HUES6 (cell line): ENCODE data around the gene RAI14.
"Not testable (repeated sequence)": the region's sequence is repeated elsewhere in the genome, so short reads cannot be mapped to it uniquely, and the experiment has no call there.

Source experiments
- H3K27ac ChIP-seq: 2 replicates; pipeline ENCODE4 v1.7.0; 2013; ENCODE audit warnings: low read depth, mild to moderate bottlenecking, low read length, inconsistent platforms
- H3K27me3 ChIP-seq: 2 replicates; pipeline ENCODE4 v1.6.1; 2013; ENCODE audit warnings: low read length; ENCODE audit not compliant: control insufficient read depth, insufficient read depth
- H3K36me3 ChIP-seq: 2 replicates; pipeline ENCODE4 v1.6.1; 2013; ENCODE audit warnings: low read length; ENCODE audit not compliant: control insufficient read depth, insufficient read depth
- H3K4me1 ChIP-seq: 2 replicates; pipeline ENCODE4 v1.6.1; 2013; ENCODE audit warnings: low read length; ENCODE audit not compliant: control insufficient read depth, insufficient read depth
- H3K4me3 ChIP-seq: 2 replicates; pipeline ENCODE4 v1.5.1; 2013; ENCODE audit warnings: low read depth, low read length
- H3K9ac ChIP-seq: one replicate; pipeline ENCODE4 v1.6.1; 2013; ENCODE audit warnings: mild to moderate bottlenecking, low read length
- H3K9me3 ChIP-seq: 2 replicates; pipeline ENCODE4 v1.6.1; 2013; ENCODE audit warnings: low read depth, low read length; ENCODE audit not compliant: control insufficient read depth, insufficient read depth

Gene RAI14

GRCh38 chr5:34830827-34831226 lies 174.7 kb downstream of the RAI14 start:
- not testable (repeated sequence) for H3K9me3 ChIP-seq, H3K27me3 ChIP-seq, H3K27ac ChIP-seq, H3K4me3 ChIP-seq, H3K4me1 ChIP-seq, H3K9ac ChIP-seq
- peaks cover 75% of the 10 kb centered on the region for H3K36me3 ChIP-seq

- no peaks in the 10 kb centered on the region for H3K4me1 ChIP-seq
- H3K27ac ChIP-seq, result no peak overlapping the region
- no peak overlapping the region for H3K4me3 ChIP-seq
- peaks cover 5% of the 10 kb centered on the region; the same call in 1 of the 2 replicates for H3K9me3 ChIP-seq
- H3K27me3 ChIP-seq, result no peaks in the 10 kb centered on the region
- H3K36me3 ChIP-seq, result peaks cover 71% of the 10 kb centered on the region
- no peak overlapping the region for H3K9ac ChIP-seq
These were observed 175.2 kb downstream of the RAI14 start for GRCh38 chr5:34831303-34831702.

- Histone ChIP-seq H3K9ac (no peak overlapping the region), H3K9me3 (peaks cover 5% of the 10 kb centered on the region; the same call in 1 of the 2 replicates), H3K4me3 (no peak overlapping the region), H3K4me1 (no peaks in the 10 kb centered on the region), H3K27ac (no peak overlapping the region), H3K36me3 (peaks cover 58% of the 10 kb centered on the region), H3K27me3 (no peaks in the 10 kb centered on the region)
These were observed 176.4 kb downstream of the RAI14 start for GRCh38 chr5:34832568-34832967.

- Histone ChIP-seq H3K36me3 (peaks cover 53% of the 10 kb centered on the region), H3K27me3 (no peaks in the 10 kb centered on the region)
These were observed 177.0 kb downstream of the RAI14 start for GRCh38 chr5:34833090-34833489.

GRCh38 chr5:34833976-34834793 lies 178.1 kb downstream of the RAI14 start:
- Histone ChIP-seq H3K27me3 (no peaks in the 10 kb centered on the region), H3K27ac (no peak overlapping the region), H3K4me1 (0 out of 2 replicates have a peak, but pooled peaks cover 3% of the 10 kb centered on the region), H3K9me3 (peaks cover 5% of the 10 kb centered on the region; the same call in 1 of the 2 replicates), H3K36me3 (peaks cover 43% of the 10 kb centered on the region), H3K4me3 (no peak overlapping the region), H3K9ac (no peak overlapping the region)

More at GRCh38 chr5:34833090-34833489, 177.0 kb downstream of the RAI14 start:
- H3K27ac ChIP-seq, result no peak overlapping the region
- no peak overlapping the region for H3K9ac ChIP-seq
- no peak overlapping the region for H3K4me3 ChIP-seq
- H3K9me3 ChIP-seq, result peaks cover 5% of the 10 kb centered on the region; the same call in 1 of the 2 replicates
- no peaks in the 10 kb centered on the region for H3K4me1 ChIP-seq

GRCh38 chr5:34834794-34835089 lies 178.6 kb downstream of the RAI14 start:
- Histone ChIP-seq H3K9me3 (peaks cover 5% of the 10 kb centered on the region; the same call in 1 of the 2 replicates), H3K4me3 (no peak overlapping the region), H3K27ac (no peak overlapping the region), H3K27me3 (no peaks in the 10 kb centered on the region), H3K9ac (no peak overlapping the region), H3K4me1 (0 out of 2 replicates have a peak, but pooled peaks cover 3% of the 10 kb centered on the region), H3K36me3 (peaks cover 39% of the 10 kb centered on the region)

GRCh38 chr5:34835664-34836063 lies 179.5 kb downstream of the RAI14 start:
- Histone ChIP-seq H3K9ac (no peak overlapping the region), H3K27ac (no peak overlapping the region), H3K36me3 (peaks cover 29% of the 10 kb centered on the region), H3K9me3 (peaks cover 5% of the 10 kb centered on the region; the same call in 1 of the 2 replicates), H3K27me3 (no peaks in the 10 kb centered on the region), H3K4me1 (0 out of 2 replicates have a peak, but pooled peaks cover 3% of the 10 kb centered on the region), H3K4me3 (no peak overlapping the region)

- Histone ChIP-seq H3K27me3 (no peaks in the 10 kb centered on the region), H3K27ac (peak within 1 kb of the TSS; percentile 54; the same call in 1 of the 2 replicates), H3K4me3 (peak within 1 kb of the TSS; percentile 81), H3K9ac (peak within 1 kb of the TSS; percentile 72), H3K36me3 (no peaks in the 10 kb centered on the region), H3K4me1 (0 out of 2 replicates have a peak, but pooled peaks cover 3% of the 10 kb centered on the region), H3K9me3 (peaks cover 5% of the 10 kb centered on the region; the same call in 1 of the 2 replicates)
These were observed 182.9 kb downstream of the RAI14 start, which contains the start of gene TTC23L for GRCh38 chr5:34838785-34839714. Gene TTC23L, plus strand, starts transcription at chr5:34839164. Its CDS starts 1,508 bp downstream, at chr5:34840672.

- Histone ChIP-seq H3K27me3 (no peaks in the 10 kb centered on the region), H3K9me3 (no peaks in the 10 kb centered on the region), H3K27ac (no peak overlapping the region), H3K4me3 (no peak overlapping the region), H3K4me1 (peaks cover 8% of the 10 kb centered on the region; the same call in 1 of the 2 replicates), H3K9ac (no peak overlapping the region), H3K36me3 (no peaks in the 10 kb centered on the region)
These were observed 185.7 kb downstream of the RAI14 start for GRCh38 chr5:34841816-34842215.

GRCh38 chr5:34842554-34842953 lies 186.4 kb downstream of the RAI14 start:
- H3K4me1 ChIP-seq, result peaks cover 8% of the 10 kb centered on the region; the same call in 1 of the 2 replicates
- no peak overlapping the region for H3K4me3 ChIP-seq
- no peaks in the 10 kb centered on the region for H3K27me3 ChIP-seq
- no peaks in the 10 kb centered on the region for H3K9me3 ChIP-seq
- no peak overlapping the region for H3K9ac ChIP-seq
- no peaks in the 10 kb centered on the region for H3K36me3 ChIP-seq
- H3K27ac ChIP-seq, result no peak overlapping the region
